KMS-11 (cell line): ENCODE data around the gene TSC1.

ENCODE experiments used
- H2AFZ ChIP-seq: fragments of 200-600 bp; sonication (generic); 2 replicates; pipeline ENCODE4 v1.6.1; 2016; ENCODE audit warnings: antibody characterized with exemption, mixed run types, low read depth
- H3K27ac ChIP-seq: fragments of 200-600 bp; sonication (generic); 2 replicates; pipeline ENCODE4 v1.6.1; 2016; ENCODE audit warnings: mild to moderate bottlenecking, mixed run types
- H3K27me3 ChIP-seq: fragments of 200-600 bp; sonication (generic); 2 replicates; pipeline ENCODE4 v1.6.1; 2017; ENCODE audit warnings: mild to moderate bottlenecking, low read depth, mixed run types, moderate library complexity; ENCODE audit not compliant: insufficient read depth
- H3K36me3 ChIP-seq: fragments of 200-600 bp; sonication (generic); 2 replicates; pipeline ENCODE4 v1.6.1; 2017; ENCODE audit warnings: mild to moderate bottlenecking, mixed run types; ENCODE audit not compliant: insufficient read depth
- H3K4me1 ChIP-seq: fragments of 200-600 bp; sonication (generic); 2 replicates; pipeline ENCODE4 v1.6.1; 2016; ENCODE audit warnings: mild to moderate bottlenecking, low read depth, mixed run types; ENCODE audit not compliant: poor library complexity, severe bottlenecking
- H3K4me2 ChIP-seq: fragments of 200-600 bp; sonication (generic); 2 replicates; pipeline ENCODE4 v1.7.0; 2016; ENCODE audit warnings: mild to moderate bottlenecking, mixed run types
- H3K4me3 ChIP-seq: fragments of 200-600 bp; sonication (generic); IDR thresholded peaks from 2 replicates; pipeline ENCODE4 v1.6.1; 2017; ENCODE audit warnings: low read depth, low read length, mixed read lengths; ENCODE audit not compliant: insufficient read depth
- H3K79me2 ChIP-seq: fragments of 200-600 bp; sonication (generic); 2 replicates; pipeline ENCODE4 v1.6.1; 2016; ENCODE audit warnings: low read depth, mixed run types; ENCODE audit not compliant: insufficient read depth
- H3K9ac ChIP-seq: fragments of 200-600 bp; sonication (generic); 2 replicates; pipeline ENCODE4 v1.6.1; 2016; ENCODE audit warnings: mild to moderate bottlenecking, mixed run types
- H4K20me1 ChIP-seq: fragments of 200-600 bp; sonication (generic); 2 replicates; pipeline ENCODE4 v1.6.1; 2016; ENCODE audit warnings: mild to moderate bottlenecking, mixed run types; ENCODE audit not compliant: insufficient read depth
- TF ChIP-seq, protein P1 (sequence below): fragments of 200-600 bp; sonication (generic); conservative IDR thresholded peaks from 2 replicates; pipeline ENCODE4 v1.6.1; 2017; ENCODE audit warnings: low read depth, mild to moderate bottlenecking, antibody characterized with exemption, low read length, moderate library complexity, mixed read lengths

The TSC1 gene

DNA sequence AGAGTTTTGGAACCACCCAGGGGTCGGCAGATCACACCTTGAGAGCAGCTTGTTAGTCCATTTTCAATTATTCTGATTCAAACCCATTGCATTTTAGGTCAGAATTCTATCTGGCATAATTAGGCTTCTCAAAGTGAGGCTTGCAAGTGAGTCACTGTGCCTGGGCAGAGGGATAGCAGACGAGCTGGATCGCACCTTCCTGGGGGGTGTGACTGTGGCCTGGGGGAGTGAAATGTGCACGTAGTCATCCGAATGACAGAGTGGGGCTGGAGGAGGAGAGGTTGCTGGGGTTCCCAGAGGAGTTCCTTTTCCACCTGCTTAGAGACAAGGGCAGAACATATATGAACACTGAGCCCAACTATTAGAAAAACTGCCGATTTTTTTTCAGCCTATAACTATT, 34.0 kb downstream of the TSC1 start:
- Histone ChIP-seq H3K27ac (no peak overlapping the region), H4K20me1 (no peaks in the 10 kb centered on the region), H3K36me3 (no peaks in the 10 kb centered on the region), H3K27me3 (no peaks in the 10 kb centered on the region), H2AFZ (no peak overlapping the region), H3K4me2 (no peak overlapping the region), H3K79me2 (no peaks in the 10 kb centered on the region), H3K4me3 (no peak overlapping the region), H3K4me1 (no peaks in the 10 kb centered on the region), H3K9ac (no peak overlapping the region)
- TF ChIP-seq, protein P1, sequence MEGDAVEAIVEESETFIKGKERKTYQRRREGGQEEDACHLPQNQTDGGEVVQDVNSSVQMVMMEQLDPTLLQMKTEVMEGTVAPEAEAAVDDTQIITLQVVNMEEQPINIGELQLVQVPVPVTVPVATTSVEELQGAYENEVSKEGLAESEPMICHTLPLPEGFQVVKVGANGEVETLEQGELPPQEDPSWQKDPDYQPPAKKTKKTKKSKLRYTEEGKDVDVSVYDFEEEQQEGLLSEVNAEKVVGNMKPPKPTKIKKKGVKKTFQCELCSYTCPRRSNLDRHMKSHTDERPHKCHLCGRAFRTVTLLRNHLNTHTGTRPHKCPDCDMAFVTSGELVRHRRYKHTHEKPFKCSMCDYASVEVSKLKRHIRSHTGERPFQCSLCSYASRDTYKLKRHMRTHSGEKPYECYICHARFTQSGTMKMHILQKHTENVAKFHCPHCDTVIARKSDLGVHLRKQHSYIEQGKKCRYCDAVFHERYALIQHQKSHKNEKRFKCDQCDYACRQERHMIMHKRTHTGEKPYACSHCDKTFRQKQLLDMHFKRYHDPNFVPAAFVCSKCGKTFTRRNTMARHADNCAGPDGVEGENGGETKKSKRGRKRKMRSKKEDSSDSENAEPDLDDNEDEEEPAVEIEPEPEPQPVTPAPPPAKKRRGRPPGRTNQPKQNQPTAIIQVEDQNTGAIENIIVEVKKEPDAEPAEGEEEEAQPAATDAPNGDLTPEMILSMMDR, result no peak

DNA sequence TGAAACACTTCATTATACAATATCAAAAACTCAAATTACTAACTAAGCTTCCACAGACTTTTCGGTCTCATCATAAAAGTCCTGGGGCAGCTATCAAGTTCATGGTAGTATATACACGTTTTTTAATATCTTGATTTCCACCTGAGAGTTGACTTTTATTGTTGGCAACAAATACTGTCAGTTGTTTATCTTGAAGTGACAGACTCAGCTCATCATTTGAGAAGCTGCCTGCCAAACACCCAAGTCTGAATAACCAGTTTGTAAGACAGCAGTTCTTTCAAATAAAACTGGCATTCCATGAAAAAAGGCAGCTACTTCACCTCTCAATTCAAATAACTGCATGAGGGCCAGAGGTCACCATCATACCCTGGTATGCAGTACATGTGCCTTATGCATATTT, 35.1 kb downstream of the TSC1 start:
- Histone ChIP-seq H3K4me1 (no peaks in the 10 kb centered on the region), H3K36me3 (no peaks in the 10 kb centered on the region), H3K4me3 (no peak overlapping the region), H3K27ac (no peak overlapping the region), H2AFZ (no peak overlapping the region), H3K9ac (no peak overlapping the region), H3K27me3 (no peaks in the 10 kb centered on the region), H4K20me1 (no peaks in the 10 kb centered on the region), H3K79me2 (no peaks in the 10 kb centered on the region), H3K4me2 (no peak overlapping the region)
- TF ChIP-seq, protein P1, result no peak

DNA sequence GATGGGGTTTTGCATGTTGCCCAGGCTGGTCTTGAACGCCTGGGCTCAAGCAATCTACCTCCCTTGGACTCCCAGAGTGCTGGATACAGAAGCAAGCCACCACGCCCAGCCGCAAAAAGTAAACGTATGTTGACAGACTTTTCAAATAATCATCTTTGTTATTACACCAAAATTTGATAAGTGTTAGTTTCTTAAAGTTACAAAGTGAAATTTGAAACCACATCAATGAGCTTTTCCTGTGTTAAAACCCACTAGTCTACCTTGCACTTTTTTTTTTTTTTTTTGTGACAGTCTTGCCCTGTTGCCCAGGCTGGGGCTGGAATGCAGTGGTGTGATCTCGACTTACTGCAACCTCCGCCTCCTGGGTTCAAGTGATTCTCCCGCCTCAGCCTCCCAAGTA, 35.8 kb downstream of the TSC1 start:
- Histone ChIP-seq H3K4me1 (no peaks in the 10 kb centered on the region), H3K27ac (no peak overlapping the region), H3K79me2 (no peaks in the 10 kb centered on the region), H3K9ac (no peak overlapping the region), H3K27me3 (no peaks in the 10 kb centered on the region), H4K20me1 (no peaks in the 10 kb centered on the region), H2AFZ (no peak overlapping the region), H3K4me2 (no peak overlapping the region), H3K4me3 (no peak overlapping the region), H3K36me3 (no peaks in the 10 kb centered on the region)
- TF ChIP-seq, protein P1, result no peak

DNA sequence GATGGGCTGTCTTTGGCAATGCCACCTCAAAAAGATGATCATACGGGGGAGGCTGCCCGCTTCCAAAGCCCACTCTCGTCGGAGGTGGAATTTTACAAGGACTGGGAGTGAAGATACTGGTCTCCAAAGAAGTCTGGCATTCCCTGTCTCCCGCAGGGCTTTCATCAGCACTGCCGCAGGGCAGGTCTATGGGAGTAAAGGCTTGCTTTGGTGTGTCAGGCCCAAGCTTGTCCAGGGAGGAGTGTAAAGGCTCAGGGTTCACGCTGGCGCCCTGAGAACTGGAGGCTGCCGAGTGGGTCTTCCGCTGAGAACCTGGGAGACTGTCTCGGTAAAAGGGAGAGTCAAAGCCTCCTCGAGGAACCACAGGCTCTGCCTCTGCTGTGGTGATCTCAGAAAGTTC, 38.7 kb downstream of the TSC1 start:
- Histone ChIP-seq H3K4me3 (no peak overlapping the region), H3K36me3 (no peaks in the 10 kb centered on the region), H2AFZ (no peak overlapping the region), H3K9ac (no peak overlapping the region), H3K4me2 (no peak overlapping the region), H4K20me1 (no peaks in the 10 kb centered on the region), H3K79me2 (no peaks in the 10 kb centered on the region), H3K27ac (no peak overlapping the region), H3K4me1 (peaks cover 4% of the 10 kb centered on the region), H3K27me3 (no peaks in the 10 kb centered on the region)
- TF ChIP-seq, protein P1, result no peak
